ENCODE results near the gene ARID1B. TPM values are rescaled to one million over a fixed set of nuclear protein-coding genes. Genes with fewer than 3 reads are reported as not detected.

The ARID1B gene
- total RNA-seq, 1 donor from 2014 or later, result 79.1 TPM

DNA sequence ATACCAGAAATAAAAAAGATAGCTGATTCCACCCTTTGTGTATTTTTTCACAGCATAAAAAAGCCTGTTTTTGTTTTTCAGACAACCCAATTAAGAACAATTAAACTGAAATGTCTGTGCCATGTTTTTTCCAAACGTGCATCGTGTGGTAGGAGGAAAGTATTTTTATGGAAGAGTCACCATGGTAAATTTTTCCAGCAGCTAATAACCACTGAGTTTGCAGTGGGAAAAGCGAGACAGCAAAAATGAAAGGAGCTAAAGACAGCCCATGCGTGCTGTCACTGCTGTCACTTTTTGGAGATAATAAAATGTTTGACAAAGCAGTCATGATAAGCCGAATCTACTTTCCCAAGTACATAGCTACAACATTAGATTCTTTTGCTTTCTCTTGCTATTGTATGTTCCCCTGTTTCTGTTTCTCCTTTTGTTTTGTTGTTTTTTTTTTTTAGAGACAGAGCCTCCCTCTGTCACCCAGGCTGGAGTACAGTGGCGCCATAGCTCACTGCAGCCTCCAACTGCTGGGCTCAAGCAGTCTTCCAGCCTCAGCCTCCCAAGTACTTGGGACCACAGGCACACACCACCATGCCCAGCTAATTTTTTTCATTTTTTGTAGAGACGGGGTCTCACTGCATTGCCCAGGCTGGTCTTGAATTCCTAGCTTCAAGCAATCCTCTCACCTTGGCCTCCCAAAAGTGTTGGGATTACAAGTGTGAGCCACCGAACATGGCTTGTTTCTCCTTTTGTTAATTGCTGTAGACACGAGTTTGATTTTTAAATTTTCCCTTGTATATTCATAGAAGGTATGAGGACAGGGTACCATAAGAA is 284.8 kb downstream of the ARID1B start:
- Mint-ChIP-seq H3K4me3 (no peak overlapping the region), H3K9me3 (no peaks in the 10 kb centered on the region), H3K27ac (no peak overlapping the region), H3K4me1 (ENCODE audit: low read depth) (peaks cover 34% of the 10 kb centered on the region), H3K27me3 (ENCODE audit: insufficient read depth) (no peaks in the 10 kb centered on the region), H3K36me3 (ENCODE audit: low read depth) (peaks cover 5% of the 10 kb centered on the region)
- intact Hi-C loops (cut with micrococcal nuclease), result no loop called here
- DNase-seq (ENCODE audit: low spot score), result no peak

GRCh38 chr6:157063176-157063905 is 286.2 kb downstream of the ARID1B start:
- Mint-ChIP-seq H3K36me3 (ENCODE audit: low read depth) (peaks cover 5% of the 10 kb centered on the region), H3K4me1 (ENCODE audit: low read depth) (peaks cover 47% of the 10 kb centered on the region), H3K27ac (no peak overlapping the region), H3K4me3 (no peak overlapping the region), H3K27me3 (ENCODE audit: insufficient read depth) (no peaks in the 10 kb centered on the region), H3K9me3 (no peaks in the 10 kb centered on the region)
- intact Hi-C loops (cut with micrococcal nuclease), result no loop called here
- no peak for DNase-seq (ENCODE audit: low spot score)

- peaks cover 48% of the 10 kb centered on the region for H3K4me1 Mint-ChIP-seq (ENCODE audit: low read depth)
- no peaks in the 10 kb centered on the region for H3K27me3 Mint-ChIP-seq (ENCODE audit: insufficient read depth)
- DNase-seq (ENCODE audit: low spot score), result no peak
- H3K9me3 Mint-ChIP-seq, result no peaks in the 10 kb centered on the region
- intact Hi-C loops (cut with micrococcal nuclease), result no loop called here
- no peak overlapping the region for H3K4me3 Mint-ChIP-seq
- no peak overlapping the region for H3K27ac Mint-ChIP-seq
- peaks cover 2% of the 10 kb centered on the region for H3K36me3 Mint-ChIP-seq (ENCODE audit: low read depth)
Observed at GRCh38 chr6:157063923-157064322, 286.7 kb downstream of the ARID1B start.

GRCh38 chr6:157064502-157064901 is 287.3 kb downstream of the ARID1B start:
- Mint-ChIP-seq H3K4me3 (no peak overlapping the region), H3K4me1 (ENCODE audit: low read depth) (peaks cover 53% of the 10 kb centered on the region), H3K36me3 (ENCODE audit: low read depth) (peaks cover 2% of the 10 kb centered on the region), H3K27me3 (ENCODE audit: insufficient read depth) (no peaks in the 10 kb centered on the region), H3K27ac (no peak overlapping the region), H3K9me3 (no peaks in the 10 kb centered on the region)
- no peak for DNase-seq (ENCODE audit: low spot score)
- intact Hi-C loops (cut with micrococcal nuclease), result no loop called here

DNA sequence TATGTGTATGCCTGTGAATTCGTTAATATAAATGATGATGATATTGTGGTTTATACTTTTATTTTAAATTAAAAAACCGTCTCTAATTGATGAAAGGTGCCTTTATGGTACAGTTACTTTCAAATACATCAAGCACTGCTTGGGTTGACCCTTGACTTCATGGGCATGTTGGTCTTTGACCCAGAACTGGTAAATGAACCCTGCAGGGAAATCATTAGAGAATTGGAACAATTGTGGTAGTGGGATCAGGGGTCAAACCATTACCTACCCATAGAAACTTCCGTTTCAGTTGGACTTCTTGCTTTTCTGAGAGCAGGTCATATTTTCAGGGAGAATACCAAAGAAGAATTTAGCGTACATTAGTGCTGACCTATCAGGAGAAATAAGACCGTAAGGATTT is 288.2 kb downstream of the ARID1B start:
- Mint-ChIP-seq H3K9me3 (no peaks in the 10 kb centered on the region), H3K36me3 (ENCODE audit: low read depth) (peaks cover 2% of the 10 kb centered on the region), H3K4me3 (no peak overlapping the region), H3K27ac (no peak overlapping the region), H3K27me3 (ENCODE audit: insufficient read depth) (no peaks in the 10 kb centered on the region), H3K4me1 (ENCODE audit: low read depth) (peaks cover 60% of the 10 kb centered on the region)
- intact Hi-C loops (cut with micrococcal nuclease), result loop anchor here (5.0 kb wide), 1 partner anchor 87 kb away; no protein-coding TSS in a partner anchor
- DNase-seq (ENCODE audit: low spot score), result no peak

DNA sequence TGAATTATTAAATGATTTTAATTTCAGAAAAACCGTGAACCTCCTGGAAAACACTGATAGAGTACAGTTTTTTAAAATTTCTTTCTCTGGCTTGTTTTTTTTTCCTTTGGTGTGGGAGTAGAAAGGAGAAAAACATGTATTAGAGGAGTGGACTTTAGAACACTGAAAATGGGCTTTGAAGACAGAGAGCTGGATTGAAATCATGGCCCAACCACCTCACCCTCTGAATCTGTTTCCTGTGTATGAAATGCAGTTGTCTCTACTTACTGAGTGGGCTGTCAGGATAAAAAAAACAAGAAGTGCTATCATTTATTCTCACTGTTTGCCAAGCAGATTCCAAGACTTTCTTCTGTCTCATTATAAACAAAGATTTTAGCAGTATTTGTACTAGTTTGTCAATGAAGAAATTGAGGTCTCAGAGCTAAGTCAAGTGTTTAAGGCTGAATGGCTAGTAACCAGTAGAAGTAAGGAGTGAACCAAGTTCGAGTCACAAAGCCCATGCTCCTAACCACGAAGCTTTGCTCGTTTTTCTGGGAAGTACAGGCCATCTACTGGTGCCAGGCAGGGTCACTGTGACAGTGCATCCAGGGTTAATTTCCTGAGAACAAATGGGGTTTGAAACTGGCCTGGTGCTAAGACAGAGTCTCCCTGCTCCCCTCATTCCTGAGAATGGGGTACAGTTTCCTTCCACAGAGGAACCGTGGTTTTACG is 289.8 kb downstream of the ARID1B start:
- no peak overlapping the region for H3K27ac Mint-ChIP-seq
- no peak overlapping the region for H3K4me3 Mint-ChIP-seq
- no peaks in the 10 kb centered on the region for H3K27me3 Mint-ChIP-seq (ENCODE audit: insufficient read depth)
- H3K4me1 Mint-ChIP-seq (ENCODE audit: low read depth), result peaks cover 63% of the 10 kb centered on the region
- no peak for DNase-seq (ENCODE audit: low spot score)
- peaks cover 2% of the 10 kb centered on the region for H3K36me3 Mint-ChIP-seq (ENCODE audit: low read depth)
- no peaks in the 10 kb centered on the region for H3K9me3 Mint-ChIP-seq
- intact Hi-C loops (cut with micrococcal nuclease), result loop anchor here (5.0 kb wide), 1 partner anchor 85 kb away; no protein-coding TSS in a partner anchor

GRCh38 chr6:157067507-157067906 is 290.3 kb downstream of the ARID1B start:
- intact Hi-C loops (cut with micrococcal nuclease), result loop anchor here (5.0 kb wide), 1 partner anchor 85 kb away; no protein-coding TSS in a partner anchor
- Mint-ChIP-seq H3K9me3 (no peaks in the 10 kb centered on the region), H3K36me3 (ENCODE audit: low read depth) (peaks cover 2% of the 10 kb centered on the region), H3K27ac (no peak overlapping the region), H3K4me3 (no peak overlapping the region), H3K4me1 (ENCODE audit: low read depth) (peaks cover 62% of the 10 kb centered on the region), H3K27me3 (ENCODE audit: insufficient read depth) (no peaks in the 10 kb centered on the region)
- DNase-seq (ENCODE audit: low spot score), result no peak

DNA sequence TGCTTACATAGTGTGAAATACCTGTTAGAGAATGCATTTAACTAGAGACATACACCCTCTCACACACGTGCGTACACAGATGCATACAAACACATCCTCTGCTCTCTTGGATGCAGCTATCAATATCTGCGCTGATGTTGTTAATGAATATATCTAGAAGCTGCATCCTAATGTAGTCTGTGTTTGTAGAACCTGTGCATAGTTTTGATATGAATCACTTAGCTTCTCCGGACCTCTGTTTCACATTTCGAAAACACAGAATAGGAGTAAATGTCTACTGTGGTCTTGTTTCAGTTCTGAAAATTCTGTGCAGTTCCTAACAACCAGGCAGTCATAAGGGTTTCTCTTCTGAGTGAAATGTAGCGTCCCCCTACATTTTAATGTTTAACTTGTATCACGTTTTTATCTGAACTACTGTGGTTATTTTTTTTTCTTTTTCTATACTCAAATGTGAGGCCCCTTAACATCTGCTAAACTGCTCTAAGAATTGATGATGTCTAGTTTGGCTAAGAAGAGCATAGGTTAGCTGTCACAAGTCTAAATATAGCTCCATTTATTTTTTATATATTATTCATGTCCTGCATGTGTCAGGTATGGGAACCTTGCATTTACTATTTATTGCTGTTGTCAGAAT is 291.6 kb downstream of the ARID1B start:
- Mint-ChIP-seq H3K4me3 (peak overlapping the region; percentile 41), H3K9me3 (no peaks in the 10 kb centered on the region), H3K27ac (peak overlapping the region; percentile 87), H3K4me1 (ENCODE audit: low read depth) (peaks cover 62% of the 10 kb centered on the region), H3K27me3 (ENCODE audit: insufficient read depth) (no peaks in the 10 kb centered on the region), H3K36me3 (ENCODE audit: low read depth) (peaks cover 5% of the 10 kb centered on the region)
- DNase-seq (ENCODE audit: low spot score), result no peak
- intact Hi-C loops (cut with micrococcal nuclease), result loop anchor here (1.0 to 5.0 kb wide), 5 partner anchors 7 to 83 kb away; no protein-coding TSS in a partner anchor

GRCh38 chr6:157069585-157069984 is 292.4 kb downstream of the ARID1B start:
- Mint-ChIP-seq H3K4me1 (ENCODE audit: low read depth) (peaks cover 64% of the 10 kb centered on the region), H3K9me3 (no peaks in the 10 kb centered on the region), H3K4me3 (no peak overlapping the region), H3K27ac (peak overlapping the region; percentile 55), H3K36me3 (ENCODE audit: low read depth) (peaks cover 9% of the 10 kb centered on the region), H3K27me3 (ENCODE audit: insufficient read depth) (no peaks in the 10 kb centered on the region)
- no peak for DNase-seq (ENCODE audit: low spot score)
- intact Hi-C loops (cut with micrococcal nuclease), result loop anchor here (1.0 to 5.0 kb wide), 4 partner anchors 13 to 83 kb away; no protein-coding TSS in a partner anchor

GRCh38 chr6:157070403-157071107 is 293.4 kb downstream of the ARID1B start:
- no peaks in the 10 kb centered on the region for H3K9me3 Mint-ChIP-seq
- no peaks in the 10 kb centered on the region for H3K27me3 Mint-ChIP-seq (ENCODE audit: insufficient read depth)
- DNase-seq (ENCODE audit: low spot score), result no peak
- no peak overlapping the region for H3K27ac Mint-ChIP-seq
- H3K4me3 Mint-ChIP-seq, result no peak overlapping the region
- H3K36me3 Mint-ChIP-seq (ENCODE audit: low read depth), result peaks cover 11% of the 10 kb centered on the region
- H3K4me1 Mint-ChIP-seq (ENCODE audit: low read depth), result peaks cover 71% of the 10 kb centered on the region
- intact Hi-C loops (cut with micrococcal nuclease), result no loop called here

- Mint-ChIP-seq H3K36me3 (ENCODE audit: low read depth) (peaks cover 9% of the 10 kb centered on the region), H3K9me3 (no peaks in the 10 kb centered on the region), H3K27ac (no peak overlapping the region), H3K4me1 (ENCODE audit: low read depth) (peaks cover 70% of the 10 kb centered on the region), H3K4me3 (no peak overlapping the region), H3K27me3 (ENCODE audit: insufficient read depth) (no peaks in the 10 kb centered on the region)
- intact Hi-C loops (cut with micrococcal nuclease), result no loop called here
- DNase-seq (ENCODE audit: low spot score), result no peak
Observed at GRCh38 chr6:157072128-157072527, 294.9 kb downstream of the ARID1B start.

GRCh38 chr6:157073596-157073995 is 296.4 kb downstream of the ARID1B start:
- H3K4me1 Mint-ChIP-seq (ENCODE audit: low read depth), result peaks cover 63% of the 10 kb centered on the region

More at GRCh38 chr6:157073596-157073995, 296.4 kb downstream of the ARID1B start:
- intact Hi-C loops (cut with micrococcal nuclease), result no loop called here
- Mint-ChIP-seq H3K9me3 (no peaks in the 10 kb centered on the region), H3K27ac (peak overlapping the region; percentile 42), H3K27me3 (ENCODE audit: insufficient read depth) (no peaks in the 10 kb centered on the region), H3K4me3 (no peak overlapping the region), H3K36me3 (ENCODE audit: low read depth) (peaks cover 9% of the 10 kb centered on the region)
- DNase-seq (ENCODE audit: low spot score), result no peak

Data from activated T-helper 1 cell treated with anti-CD3 and anti-CD28 coated beads, Interleukin-12 subunit alpha, Interleukin-12 subunit beta, Interleukin-2, Interleukin-4 antibody, amounts not matched to agents 30 ng/mL and 10 ng/mL and 1 ng/mL, durations not matched to agents 14 hours and 24 hours and 36 hours (primary cell).